ENCODE measurements around the gene SALL2.
"Not testable (repeated sequence)": the region's sequence is repeated elsewhere in the genome, so short reads cannot be mapped to it uniquely, and the experiment has no call there.

The SALL2 gene

GRCh38 chr14:21525962-21526671 lies at the start of gene SALL2:
Gene SALL2 (minus strand): TSS chr14:21526346. CDS start chr14:21526127, 219 bp downstream.
- in situ Hi-C loops (cut with MboI; ENCODE audit: low sequenced_read_pairs): no loop called here

- in situ Hi-C loops (cut with MboI; ENCODE audit: low sequenced_read_pairs): no loop called here
Measured at GRCh38 chr14:21575661-21576060, 49.5 kb upstream of the SALL2 start.

DNA sequence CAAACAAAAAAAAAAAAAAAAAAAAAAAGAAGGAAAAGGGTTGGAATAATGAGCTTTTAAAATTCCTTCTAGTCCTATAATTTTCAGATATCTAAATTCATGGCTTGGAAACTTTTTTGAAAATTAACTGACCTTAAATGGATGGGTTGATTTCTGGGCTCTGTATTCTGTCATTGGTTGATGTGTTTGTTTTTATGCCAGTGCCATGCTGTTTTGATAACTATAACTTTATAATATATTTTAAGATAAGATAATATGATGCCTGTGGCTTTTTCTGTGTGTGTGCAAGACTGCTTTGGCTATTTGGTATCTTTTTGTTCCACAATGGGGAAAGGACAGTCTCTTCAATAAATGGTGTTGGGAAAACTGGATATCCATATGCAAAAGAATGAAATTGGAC lies 46.5 kb upstream of the SALL2 start:
- in situ Hi-C loops (cut with MboI; ENCODE audit: low sequenced_read_pairs): no loop called here

DNA sequence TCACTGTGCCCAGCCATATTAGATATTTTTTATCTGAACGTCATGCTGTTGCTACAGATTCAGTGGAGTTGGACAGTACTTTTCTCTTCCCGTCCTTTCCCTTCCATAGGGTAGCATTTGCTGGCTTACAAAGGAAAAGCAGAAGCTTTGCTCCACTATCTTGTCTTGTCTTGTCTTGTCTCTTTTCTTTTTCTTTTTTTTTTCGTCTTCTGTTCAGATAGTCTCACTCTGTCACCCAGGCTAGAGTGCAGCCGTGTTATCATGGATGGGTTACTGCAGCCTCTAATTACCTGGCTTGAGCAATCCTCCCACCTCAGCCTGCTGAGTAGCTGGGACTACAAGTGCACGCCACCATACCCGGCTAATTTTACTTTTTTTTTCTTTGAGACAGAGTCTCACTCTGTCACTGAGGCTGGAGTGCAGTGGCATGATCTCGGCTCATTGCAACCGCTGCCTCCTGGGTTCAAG lies 32.6 kb upstream of the SALL2 start:
- in situ Hi-C loops (cut with MboI; ENCODE audit: low sequenced_read_pairs): no loop called here

DNA sequence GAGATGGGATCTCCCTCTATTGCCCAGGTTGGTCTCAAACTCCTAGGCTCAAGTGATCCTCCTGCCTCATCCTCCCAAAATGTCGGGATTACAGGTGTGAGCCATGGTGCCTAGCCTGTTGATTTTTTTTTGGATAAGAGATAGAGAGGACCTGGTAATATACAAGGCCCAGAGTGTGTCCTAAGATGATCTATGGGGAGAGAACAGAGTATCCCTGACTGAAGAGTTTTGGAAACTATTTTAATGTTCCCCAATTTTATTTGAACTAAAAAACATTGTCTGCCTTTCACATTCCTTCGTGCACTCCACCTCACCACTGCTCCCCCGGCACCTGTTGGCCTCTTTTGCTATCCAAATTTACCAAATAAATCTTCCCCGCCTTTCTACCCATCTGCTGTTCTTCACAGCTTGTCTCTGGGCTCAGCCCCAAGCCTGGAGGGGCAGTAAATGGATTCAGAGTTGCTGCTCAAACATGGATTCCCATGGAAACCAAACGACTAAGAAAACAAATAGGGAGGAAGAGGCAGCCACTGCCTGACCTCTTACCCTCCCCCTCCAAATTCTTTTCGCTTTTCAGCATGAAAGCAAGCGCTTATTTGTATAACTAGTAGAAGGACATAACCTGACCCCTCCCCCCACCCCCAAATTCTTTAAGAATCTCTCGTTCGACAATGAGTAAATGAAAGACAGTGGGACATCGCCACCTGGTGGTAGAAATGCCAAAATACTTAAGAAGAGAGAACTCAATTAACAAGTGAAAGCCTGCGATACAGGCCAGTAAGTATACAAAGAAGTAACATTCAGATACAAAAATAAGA lies 31.1 kb upstream of the SALL2 start:
- in situ Hi-C loops (cut with MboI; ENCODE audit: low sequenced_read_pairs): no loop called here

DNA sequence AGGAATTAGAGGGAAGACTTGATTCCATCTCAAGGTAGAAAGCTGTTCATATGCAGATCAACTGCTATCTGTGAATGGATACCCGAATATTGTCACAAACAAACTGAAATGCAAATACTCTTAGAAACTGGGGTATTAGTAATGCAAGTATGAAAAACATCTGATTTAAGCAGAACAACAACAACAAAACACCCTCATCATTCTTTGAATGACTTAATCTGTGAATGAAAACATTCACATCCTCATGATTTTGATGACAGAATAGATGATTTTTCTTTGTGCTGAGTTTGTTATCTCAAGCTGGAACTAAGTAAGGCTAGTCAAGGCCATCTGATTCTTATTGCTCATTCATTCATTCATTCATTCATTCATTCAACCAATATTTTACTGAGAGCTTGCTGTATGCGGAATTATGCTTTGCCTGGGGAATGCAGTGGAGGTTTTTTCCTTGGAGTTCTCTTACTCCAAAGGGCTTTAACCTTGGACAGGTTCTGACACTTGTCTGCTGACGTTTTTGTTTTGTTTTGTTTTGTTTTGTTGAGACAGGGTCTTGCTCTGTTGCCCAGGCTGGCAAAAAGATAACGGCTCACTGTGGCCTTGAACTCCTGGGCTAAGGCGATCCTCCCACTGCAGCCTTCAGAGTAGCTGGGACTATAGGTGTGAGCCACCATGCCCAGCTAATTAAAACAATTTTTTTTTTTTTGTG lies 30.4 kb upstream of the SALL2 start:
- in situ Hi-C loops (cut with MboI; ENCODE audit: low sequenced_read_pairs): no loop called here

- in situ Hi-C loops (cut with MboI; ENCODE audit: low sequenced_read_pairs): no loop called here
Measured at GRCh38 chr14:21553266-21553665, 27.1 kb upstream of the SALL2 start.

GRCh38 chr14:21544588-21544987 lies 18.4 kb upstream of the SALL2 start:
- in situ Hi-C loops (cut with MboI; ENCODE audit: low sequenced_read_pairs): not testable (repeated sequence)

GRCh38 chr14:21543963-21544362 lies 17.8 kb upstream of the SALL2 start:
- in situ Hi-C loops (cut with MboI; ENCODE audit: low sequenced_read_pairs): no loop called here

- in situ Hi-C loops (cut with MboI; ENCODE audit: low sequenced_read_pairs): no loop called here
Measured at GRCh38 chr14:21543521-21543960, 17.4 kb upstream of the SALL2 start.

DNA sequence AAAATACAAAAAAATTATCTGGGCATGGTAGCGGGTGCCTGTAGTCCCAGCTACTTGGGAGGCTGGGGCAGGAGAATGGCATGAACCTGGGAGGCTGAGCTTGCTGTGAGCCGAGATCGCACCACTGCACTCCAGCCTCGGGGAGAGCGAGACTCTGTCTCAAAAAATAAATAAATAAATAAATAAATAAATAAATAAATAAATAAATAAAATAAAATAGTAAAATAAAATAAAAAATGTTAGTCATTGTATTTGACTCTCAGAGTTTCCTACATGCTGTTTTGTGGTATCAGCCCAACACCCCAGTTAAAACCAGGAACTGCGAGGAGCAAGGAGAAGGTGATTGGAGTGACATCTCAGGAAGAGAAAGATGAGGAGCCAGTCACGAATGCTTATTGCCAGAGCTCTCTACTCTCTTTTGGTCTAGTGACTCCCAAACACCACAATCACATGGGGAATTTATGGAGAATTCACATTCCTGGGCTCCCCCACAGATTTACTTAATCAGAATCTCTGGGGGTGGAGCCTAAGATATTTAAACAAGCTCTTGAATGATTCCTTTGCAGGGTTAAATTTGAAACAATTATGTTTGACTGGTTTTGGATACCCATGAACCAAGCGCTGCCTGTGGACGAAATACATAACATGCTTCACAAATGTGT lies 15.4 kb upstream of the SALL2 start:
- in situ Hi-C loops (cut with MboI; ENCODE audit: low sequenced_read_pairs): no loop called here

DNA sequence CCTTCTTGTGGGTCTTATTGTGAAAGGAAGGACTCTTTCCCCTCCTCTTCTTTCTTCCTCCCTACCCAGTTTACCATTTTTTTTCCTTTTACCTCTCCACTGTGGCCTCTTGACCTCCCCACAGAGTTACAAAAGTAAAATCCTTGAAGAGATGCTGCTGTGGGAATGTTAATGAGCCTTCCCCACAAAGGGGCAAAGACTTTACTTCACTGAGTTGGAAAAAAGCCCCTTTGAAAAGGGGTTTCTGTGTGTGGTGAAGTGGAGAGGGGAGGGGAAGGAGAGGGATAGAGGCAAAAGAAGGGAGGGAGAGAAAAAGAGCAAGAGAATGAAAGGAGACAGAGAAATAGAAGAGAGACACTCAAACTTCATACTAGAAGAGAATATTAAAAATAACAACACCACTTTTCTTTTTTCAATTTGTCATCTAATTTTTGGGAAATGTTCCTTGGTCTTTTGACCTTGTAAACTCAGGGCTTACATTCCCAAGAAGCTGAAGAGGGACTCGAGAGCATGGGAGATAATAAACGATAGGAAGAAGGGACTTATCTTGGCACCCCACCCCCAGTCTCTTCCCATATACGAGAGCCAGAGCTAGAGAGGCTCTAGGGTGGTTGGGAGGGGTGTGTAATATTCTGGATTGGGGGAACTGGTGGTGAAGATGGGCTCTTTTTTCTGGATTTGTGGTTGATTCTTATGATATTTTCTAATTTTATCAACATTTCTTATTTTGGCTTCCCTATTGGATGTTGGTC lies 13.2 kb upstream of the SALL2 start:
- in situ Hi-C loops (cut with MboI; ENCODE audit: low sequenced_read_pairs): no loop called here

GRCh38 chr14:21537090-21537424 lies 10.9 kb upstream of the SALL2 start:
- in situ Hi-C loops (cut with MboI; ENCODE audit: low sequenced_read_pairs): no loop called here

DNA sequence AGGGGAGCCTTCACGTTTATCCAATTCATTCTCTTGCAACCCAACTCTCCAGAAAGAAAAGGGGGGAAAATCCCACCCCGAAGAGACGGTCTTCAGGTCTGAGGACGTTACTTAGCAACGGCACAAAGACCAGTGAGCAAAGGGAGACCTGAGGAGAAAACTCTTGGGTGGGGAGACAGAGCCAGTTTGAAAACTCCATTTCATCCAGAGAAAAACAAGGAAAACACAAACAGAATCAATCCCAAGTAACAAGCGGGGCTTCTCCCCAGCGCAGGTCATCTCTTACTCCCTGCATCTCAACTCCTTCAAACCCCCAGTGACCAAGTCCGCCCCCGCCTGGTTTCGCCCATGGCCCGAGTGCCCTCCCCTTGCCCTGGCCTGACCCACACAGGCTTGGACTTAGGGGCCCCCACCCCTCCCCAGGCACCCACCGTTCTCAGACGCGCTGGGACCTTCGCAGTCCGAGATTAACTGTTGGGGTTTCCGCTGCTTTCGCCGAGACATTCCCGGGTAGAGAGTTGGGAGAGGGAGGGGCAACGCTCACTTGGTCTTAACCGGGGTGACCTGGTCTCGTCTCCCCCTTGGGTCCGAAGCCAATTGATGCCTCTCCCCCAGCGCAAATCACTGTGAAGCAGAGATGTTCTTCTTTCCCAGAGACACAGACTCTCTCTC lies 10.4 kb upstream of the SALL2 start:
- in situ Hi-C loops (cut with MboI; ENCODE audit: low sequenced_read_pairs): no loop called here

DNA sequence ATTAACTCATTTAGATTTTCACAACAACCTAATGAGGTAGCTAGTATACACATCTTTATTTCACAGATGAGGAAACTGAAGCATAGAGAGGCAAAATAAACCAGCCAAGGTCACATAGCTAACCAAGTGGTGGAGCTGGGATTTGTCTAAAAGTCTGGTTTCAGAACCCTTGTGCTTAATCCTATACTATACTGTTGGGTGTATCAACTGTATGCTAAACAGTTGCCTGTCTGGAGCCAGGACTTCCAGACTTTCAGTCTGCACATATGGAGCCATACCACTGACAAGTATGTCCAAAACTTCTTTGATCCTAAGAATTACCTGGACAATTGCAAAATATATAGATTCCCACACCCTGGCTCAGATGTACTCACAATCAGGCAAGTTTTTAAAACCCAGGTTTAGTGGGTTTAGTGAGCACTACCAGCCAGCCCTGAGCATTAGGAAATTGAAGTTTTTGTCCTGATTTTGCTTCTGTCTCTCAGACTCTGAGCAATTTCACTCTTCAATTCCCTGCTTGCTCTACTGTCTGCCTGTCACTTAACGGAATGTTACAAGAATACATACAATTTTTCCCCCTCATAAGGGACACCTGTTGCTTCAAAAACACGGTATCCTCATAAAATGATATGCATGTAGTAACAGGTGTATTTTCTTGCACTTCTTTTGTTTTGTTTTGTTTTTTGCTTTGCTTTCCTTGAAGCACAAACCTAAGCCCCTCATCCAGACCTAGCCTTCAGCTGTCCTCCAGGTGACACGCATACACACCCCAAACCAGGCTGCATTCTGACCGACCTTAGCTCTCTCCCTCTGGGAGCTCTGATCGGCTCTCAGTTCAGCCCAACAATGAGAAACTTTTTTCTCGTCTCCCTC lies 9.6 kb upstream of the SALL2 start:
- in situ Hi-C loops (cut with MboI; ENCODE audit: low sequenced_read_pairs): no loop called here

GRCh38 chr14:21534576-21534975 lies 8.4 kb upstream of the SALL2 start:
- in situ Hi-C loops (cut with MboI; ENCODE audit: low sequenced_read_pairs): no loop called here

DNA sequence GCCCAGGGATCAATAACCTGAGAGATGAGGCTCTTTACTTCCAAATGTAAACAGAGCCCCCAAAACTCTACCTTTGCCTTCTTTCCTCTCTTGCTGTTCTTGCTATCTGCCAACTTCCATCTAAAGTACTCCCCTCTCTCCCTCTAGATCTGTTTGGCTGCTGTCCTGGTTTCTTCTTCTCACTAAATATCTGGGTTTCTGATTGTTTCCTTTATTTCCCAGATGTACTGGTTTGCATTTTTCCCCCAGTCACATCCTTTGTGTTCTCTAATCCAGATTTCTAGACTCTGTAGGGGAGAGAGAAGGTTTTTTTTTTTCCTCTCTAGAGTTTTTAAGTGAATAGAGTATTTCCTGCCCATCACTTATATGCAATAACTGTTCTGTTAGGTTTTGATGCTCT lies 7.1 kb upstream of the SALL2 start:
- in situ Hi-C loops (cut with MboI; ENCODE audit: low sequenced_read_pairs): no loop called here

GRCh38 chr14:21529515-21529914 lies 3.4 kb upstream of the SALL2 start:
- in situ Hi-C loops (cut with MboI; ENCODE audit: low sequenced_read_pairs): no loop called here

Measured in hTERT RPE-1 (cell line).